SK-N-SH (cell line): ENCODE measurements around the gene COMMD6. TPM values are rescaled to one million over a fixed set of nuclear protein-coding genes. Genes with fewer than 3 reads are reported as not detected.
"Not testable (repeated sequence)": the region's sequence is repeated elsewhere in the genome, so short reads cannot be mapped to it uniquely, and the experiment has no call there.

Experiments
- CTCF ChIA-PET: fragments of 300-600, 350-600 bp; formaldehyde crosslinking; extraction: SDS; loops from one replicate; lab custom pipeline; 2021; lab: Yijun Ruan, JAX
- POLR2A ChIA-PET: fragments of 350-600 bp; sonication (Branson Sonifier 250); formaldehyde crosslinking; extraction: SDS; loops from one replicate; lab custom pipeline; 2020; ENCODE audit warnings: antibody characterized with exemption, inconsistent platforms; lab: Yijun Ruan, JAX
- DNase-seq: peaks from one replicate; pipeline ENCODE4 v3.0.0; 2012
- H2AFZ ChIP-seq: fragments of 200-600 bp; sonication (generic); 2 replicates; pipeline ENCODE4 v1.8.1; 2016; ENCODE audit warnings: antibody characterized with exemption, mild to moderate bottlenecking, low read depth
- H3F3A ChIP-seq: fragments of 200-600 bp; sonication (generic); replicated peaks from 2 replicates; pipeline ENCODE3; 2016; ENCODE audit warnings: antibody characterized with exemption, mild to moderate bottlenecking; ENCODE audit not compliant: insufficient read depth
- H3K27ac ChIP-seq, 2 experiments: fragments of 200-500 bp in 1 of 2; fragments of 200-600 bp in 1 of 2; sonication (Bioruptor generic) in 1 of 2; sonication (generic), shearing (Covaris generic) in 1 of 2; 2 replicates each; pipeline versions ENCODE4 v1.5.1 to v1.6.1; 2014 to 2016; ENCODE audit warnings: low read depth in 2 of 2, inconsistent platforms in 1 of 2, low read length in 1 of 2, mild to moderate bottlenecking in 1 of 2, mixed read lengths in 1 of 2
- H3K27me3 ChIP-seq: fragments of 200-600 bp; sonication (generic), shearing (Covaris generic); 2 replicates; pipeline ENCODE4 v1.6.1; 2016; ENCODE audit warnings: mixed run types; ENCODE audit not compliant: insufficient read depth
- H3K36me3 ChIP-seq, 2 experiments: fragments of 200-500 bp in 1 of 2; fragments of 200-600 bp in 1 of 2; sonication (Bioruptor generic) in 1 of 2; sonication (generic) in 1 of 2; replicated peaks in 1 of 2; 2 replicates each; pipeline versions ENCODE3 to v1.5.1; 2014 to 2016; ENCODE audit warnings: low read length in 1 of 2, mild to moderate bottlenecking in 1 of 2; ENCODE audit not compliant: insufficient read depth in 2 of 2, control insufficient read depth in 1 of 2
- H3K4me1 ChIP-seq, 2 experiments: fragments of 200-500 bp in 1 of 2; fragments of 200-600 bp in 1 of 2; sonication (Bioruptor generic) in 1 of 2; sonication (generic), shearing (Covaris generic) in 1 of 2; 2 replicates each; pipeline versions ENCODE4 v1.5.1 to v1.6.1; 2014 to 2016; ENCODE audit warnings: low read depth in 1 of 2, low read length in 1 of 2, mixed run types in 1 of 2; ENCODE audit not compliant: insufficient read depth in 2 of 2, control insufficient read depth in 1 of 2
- H3K4me2 ChIP-seq: fragments of 200-600 bp; sonication (generic), shearing (Covaris generic); 2 replicates; pipeline ENCODE4 v1.6.1; 2017; ENCODE audit warnings: mixed run types
- H3K4me3 ChIP-seq, 2 experiments: fragments of 200-500 bp in 1 of 2; fragments of 200-600 bp in 1 of 2; sonication (Bioruptor generic) in 1 of 2; sonication (generic), shearing (Covaris generic) in 1 of 2; 2 replicates each; pipeline versions ENCODE4 v1.5.1 to v1.8.1; 2014 to 2016; ENCODE audit warnings: low read depth in 2 of 2, inconsistent platforms in 1 of 2, low read length in 1 of 2, mild to moderate bottlenecking in 1 of 2, mixed read lengths in 1 of 2, moderate library complexity in 1 of 2
- H3K79me2 ChIP-seq: fragments of 200-600 bp; sonication (generic); 2 replicates; pipeline ENCODE4 v1.8.1; 2017; ENCODE audit warnings: mild to moderate bottlenecking; ENCODE audit not compliant: insufficient read depth
- H3K9ac ChIP-seq: fragments of 200-600 bp; sonication (generic); 2 replicates; pipeline ENCODE4 v1.6.1; 2017; ENCODE audit warnings: mixed run types
- H3K9me2 ChIP-seq: fragments of 200-600 bp; sonication (generic); 2 replicates; pipeline ENCODE4 v1.6.1; 2017; ENCODE audit warnings: mixed run types
- H3K9me3 ChIP-seq: fragments of 200-600 bp; sonication (generic); 2 replicates; pipeline ENCODE4 v1.6.1; 2017; ENCODE audit warnings: mixed run types, mild to moderate bottlenecking, moderate library complexity
- H4K20me1 ChIP-seq: fragments of 200-600 bp; sonication (generic); 2 replicates; pipeline ENCODE4 v1.6.1; 2017; ENCODE audit warnings: mild to moderate bottlenecking, mixed run types; ENCODE audit not compliant: insufficient read depth
- CHD2 ChIP-seq: fragments of 150-350 bp; IDR thresholded peaks from 2 replicates; pipeline ENCODE4 v1.6.1; 2018; ENCODE audit warnings: low read length; ENCODE audit not compliant: partially characterized antibody
- CTCF ChIP-seq: fragments of 200-600 bp; sonication (generic); IDR thresholded peaks from 2 replicates; pipeline ENCODE4 v1.6.1; 2017; ENCODE audit warnings: antibody characterized with exemption, mild to moderate bottlenecking, moderate library complexity
- EP300 ChIP-seq, 2 experiments: IDR thresholded peaks; 2 replicates each; pipeline versions ENCODE4 v1.4.0 to v1.6.1; 2012; ENCODE audit warnings: borderline replicate concordance in 1 of 2, low read depth in 1 of 2, low read length in 1 of 2
- FOSL2 ChIP-seq: IDR thresholded peaks from 2 replicates; pipeline ENCODE4 v1.4.0; 2012; ENCODE audit warnings: low read depth, mild to moderate bottlenecking, moderate library complexity, borderline replicate concordance
- GATA2 ChIP-seq: sonication (generic); formaldehyde crosslinking; IDR thresholded peaks from 2 replicates; pipeline ENCODE4 v1.5.0; 2020; ENCODE audit warnings: mild to moderate bottlenecking, missing genetic modification reagents
- MXI1 ChIP-seq: IDR thresholded peaks from 2 replicates; pipeline ENCODE4 v1.6.1; 2012; ENCODE audit warnings: mild to moderate bottlenecking, low read depth, low read length, improper control_type of control experiment
- POLR2AphosphoS5 ChIP-seq: IDR thresholded peaks from 2 replicates; pipeline ENCODE4 v1.6.1; 2012; ENCODE audit warnings: low read depth, low read length
- RCOR1 ChIP-seq: fragments of 150-350 bp; IDR thresholded peaks from 2 replicates; pipeline ENCODE4 v1.6.1; 2017; ENCODE audit warnings: antibody characterized with exemption, low read length
- RXRA ChIP-seq: IDR thresholded peaks from 2 replicates; pipeline ENCODE4 v1.4.0; 2012; ENCODE audit warnings: low read depth, mild to moderate bottlenecking, borderline replicate concordance
- SIN3A ChIP-seq: IDR thresholded peaks from 2 replicates; pipeline ENCODE4 v1.6.1; 2012; ENCODE audit warnings: low read depth, mild to moderate bottlenecking, low read length, moderate library complexity, borderline replicate concordance
- SMC3 ChIP-seq: IDR thresholded peaks from 2 replicates; pipeline ENCODE4 v1.6.1; 2012; ENCODE audit warnings: low read depth, low read length, improper control_type of control experiment
- TCF12 ChIP-seq: IDR thresholded peaks from 2 replicates; pipeline ENCODE4 v1.4.0; 2012
- USF1 ChIP-seq: IDR thresholded peaks from 2 replicates; pipeline ENCODE4 v1.4.0; 2012; ENCODE audit warnings: low read depth, borderline replicate concordance
- USF2 ChIP-seq: fragments of 150-350 bp; IDR thresholded peaks from 2 replicates; pipeline ENCODE4 v1.6.1; 2017; ENCODE audit warnings: antibody characterized with exemption, low read length, low read depth, borderline replicate concordance
- YY1 ChIP-seq: IDR thresholded peaks from 2 replicates; pipeline ENCODE4 v1.4.0; 2012; ENCODE audit warnings: low read depth, mild to moderate bottlenecking
- ZBTB33 ChIP-seq: IDR thresholded peaks from 2 replicates; pipeline ENCODE4 v1.4.0; 2012; ENCODE audit warnings: low read depth, borderline replicate concordance
- WGBS: methylation state at CpG from one replicate; pipeline ENCODE4 v1.1.6; 2017; ENCODE audit warnings: low lambda C conversion rate; 5-methylcytosine and 5-hydroxymethylcytosine counted together
- polyA plus RNA-seq, 3 experiments: library from polyadenylated mRNA; depleted of rRNA; stranded (reverse); fragments of >200 nt; gene quantifications; 2 replicates each; pipeline ENCODE4 v1.2.3, GENCODE V29; 2012

Gene COMMD6
- polyA plus RNA-seq, 1 of the 3 experiments (the other 2 are of a cell fraction) = 76.9 TPM

- H3K27me3 ChIP-seq, H3K4me3 ChIP-seq, H2AFZ ChIP-seq, H3K27ac ChIP-seq, H3K9me2 ChIP-seq, H3K79me2 ChIP-seq, H3K36me3 ChIP-seq, POLR2A ChIA-PET, DNase-seq, H3K4me2 ChIP-seq, H3K9me3 ChIP-seq, H3K9ac ChIP-seq, H3F3A ChIP-seq, H3K4me1 ChIP-seq, H4K20me1 ChIP-seq: not testable (repeated sequence)
- CTCF ChIA-PET = interaction anchor here (2.4 kb wide), 1 partner anchor 63 kb away, joined by 8 read pairs; the partner anchor contains the start of gene TBC1D4
- 90% methylated on average over 14 of the region's 14 CpGs for WGBS
Measured at GRCh38 chr13:75545386-75545785, 7.7 kb upstream of the COMMD6 start.

GRCh38 chr13:75544681-75545330 lies 7.2 kb upstream of the COMMD6 start:
- Histone ChIP-seq H4K20me1 (no peaks in the 10 kb centered on the region), H3K4me2 (no peak overlapping the region), H3K4me1 (peaks cover 0 to 4% of the 10 kb centered on the region in 2 experiments; a peak in 1 of 4 replicates), H3K9me3 (no peaks in the 10 kb centered on the region), H3K27me3 (no peaks in the 10 kb centered on the region), H3K9me2 (no peaks in the 10 kb centered on the region), H2AFZ (no peak overlapping the region), H3K4me3 (no peak overlapping the region), H3K36me3 (no peaks in the 10 kb centered on the region), H3K27ac (no peak overlapping the region), H3F3A (peaks cover 4% of the 10 kb centered on the region)
- DNase-seq = no peak
- 80% methylated on average over 10 of the region's 10 CpGs for WGBS
- ChIA-PET CTCF (interaction anchor here (2.4 kb wide), 1 partner anchor 63 kb away, joined by 8 read pairs; the partner anchor contains the start of gene TBC1D4), POLR2A (no interaction called here)
- no peak for TF ChIP-seq GATA2 (CRISPR knock-in tag)
- TF ChIP-seq, all 33 proteins: peak for 0
- Histone ChIP-seq H3K79me2 (0 out of 2 replicates have a peak, but pooled peaks cover 2% of the 10 kb centered on the region), H3K9ac (no peak overlapping the region)

- Histone ChIP-seq H3K4me2 (no peak overlapping the region), H3K9me2 (no peaks in the 10 kb centered on the region), H3K4me3 (no peak overlapping the region), H2AFZ (no peak overlapping the region), H4K20me1 (no peaks in the 10 kb centered on the region), H3K9ac (no peak overlapping the region), H3K9me3 (no peaks in the 10 kb centered on the region), H3F3A (peaks cover 10% of the 10 kb centered on the region), H3K4me1 (peaks cover 0 to 2% of the 10 kb centered on the region in 2 experiments; a peak in 2 of 4 replicates), H3K36me3 (no peaks in the 10 kb centered on the region), H3K27ac (no peak overlapping the region), H3K79me2 (peaks cover 6% of the 10 kb centered on the region), H3K27me3 (no peaks in the 10 kb centered on the region)
- WGBS = 100% methylated on average over 1 of the region's 1 CpG
- ChIA-PET CTCF (interaction anchor here (0.9 to 2.0 kb wide), 2 partner anchors 59 to 169 kb away, joined by 4 to 7 read pairs; partner anchors contain the start of gene TBC1D4), POLR2A (no interaction called here)
- no peak for TF ChIP-seq USF1
- TF ChIP-seq CTCF = no peak
- TF ChIP-seq TCF12 = no peak
- no peak for TF ChIP-seq FOSL2
- TF ChIP-seq SMC3 = no peak
- no peak for TF ChIP-seq YY1
- TF ChIP-seq EP300 (IDR thresholded peaks at IDR 0.05; ENCODE audit: borderline replicate concordance in 1 of 2, low read depth in 1 of 2, low read length in 1 of 2) = no peak
- TF ChIP-seq CHD2 = no peak
- TF ChIP-seq RCOR1 = no peak
- no peak for TF ChIP-seq POLR2AphosphoS5
- no peak for TF ChIP-seq RXRA
- no peak for TF ChIP-seq MXI1
- TF ChIP-seq ZBTB33 = no peak
- no peak for TF ChIP-seq USF2
- no peak for TF ChIP-seq SIN3A
- DNase-seq = no peak
Measured at GRCh38 chr13:75541961-75542360, 4.3 kb upstream of the COMMD6 start.
